H9 (cell line): ENCODE data around the gene ARHGEF12. TPM values are rescaled to one million over a fixed set of nuclear protein-coding genes. Genes with fewer than 3 reads are reported as not detected.

Experiments used
- DNase-seq: peaks from one replicate; pipeline ENCODE4 v3.0.0-alpha.2; 2017
- H2AFZ ChIP-seq: one replicate; pipeline ENCODE4 v1.6.1; 2013; ENCODE audit warnings: mild to moderate bottlenecking, low read length, control low read depth, moderate library complexity
- H2AK5ac ChIP-seq: 2 replicates; pipeline ENCODE4 v1.6.1; 2013; ENCODE audit warnings: low read length, control low read depth, mixed read lengths; ENCODE audit not compliant: insufficient read length
- H2BK120ac ChIP-seq: one replicate; pipeline ENCODE4 v1.6.1; 2013; ENCODE audit warnings: low read depth, mild to moderate bottlenecking, low read length, control low read depth, inconsistent platforms; ENCODE audit not compliant: poor library complexity, severe bottlenecking
- H2BK12ac ChIP-seq: 2 replicates; pipeline ENCODE4 v1.6.1; 2013; ENCODE audit warnings: low read length, control low read depth, mixed read lengths, low read depth; ENCODE audit not compliant: insufficient read length
- H2BK15ac ChIP-seq: 2 replicates; pipeline ENCODE4 v1.6.1; 2013; ENCODE audit warnings: low read depth, low read length, control low read depth
- H2BK20ac ChIP-seq: one replicate; pipeline ENCODE4 v1.6.1; 2013; ENCODE audit warnings: low read depth, mild to moderate bottlenecking, low read length, control low read depth, inconsistent platforms; ENCODE audit not compliant: poor library complexity, severe bottlenecking
- H2BK5ac ChIP-seq: 2 replicates; pipeline ENCODE4 v1.6.1; 2013; ENCODE audit warnings: low read length, control low read depth, mixed read lengths; ENCODE audit not compliant: insufficient read length
- H3K14ac ChIP-seq: 2 replicates; pipeline ENCODE4 v1.6.1; 2013; ENCODE audit warnings: low read length, control low read depth; ENCODE audit not compliant: insufficient read depth
- H3K18ac ChIP-seq: 2 replicates; pipeline ENCODE4 v1.6.1; 2013; ENCODE audit warnings: low read depth, mild to moderate bottlenecking, mixed read lengths, low read length, control low read depth; ENCODE audit not compliant: insufficient read length
- H3K23ac ChIP-seq: 2 replicates; pipeline ENCODE4 v1.6.1; 2013; ENCODE audit warnings: low read length, control low read depth, mixed read lengths, low read depth; ENCODE audit not compliant: insufficient read length
- H3K23me2 ChIP-seq: 2 replicates; pipeline ENCODE4 v1.6.1; 2013; ENCODE audit warnings: low read depth, mild to moderate bottlenecking, mixed read lengths, low read length, control low read depth; ENCODE audit not compliant: insufficient read length, poor library complexity, severe bottlenecking
- H3K27ac ChIP-seq: 2 replicates; pipeline ENCODE4 v1.5.1; 2013; ENCODE audit warnings: low read length, control low read depth, mixed read lengths, low read depth; ENCODE audit not compliant: insufficient read length
- H3K27me3 ChIP-seq: 2 replicates; pipeline ENCODE4 v1.6.1; 2013; ENCODE audit warnings: low read length, control low read depth, inconsistent platforms; ENCODE audit not compliant: insufficient read depth
- H3K4ac ChIP-seq: 2 replicates; pipeline ENCODE4 v1.6.1; 2013; ENCODE audit warnings: low read depth, mild to moderate bottlenecking, control low read depth, inconsistent platforms, low read length, moderate library complexity
- H3K4me1 ChIP-seq: 2 replicates; pipeline ENCODE4 v1.6.1; 2013; ENCODE audit warnings: low read length, control low read depth, inconsistent platforms; ENCODE audit not compliant: insufficient read depth
- H3K4me2 ChIP-seq: 2 replicates; pipeline ENCODE4 v1.6.1; 2013; ENCODE audit warnings: low read length, control low read depth, mixed read lengths; ENCODE audit not compliant: insufficient read length, insufficient read depth
- H3K56ac ChIP-seq: 2 replicates; pipeline ENCODE4 v1.6.1; 2013; ENCODE audit warnings: low read depth, mild to moderate bottlenecking, mixed read lengths, low read length, control low read depth; ENCODE audit not compliant: insufficient read length
- H3K79me1 ChIP-seq: 2 replicates; pipeline ENCODE4 v1.6.1; 2013; ENCODE audit warnings: low read depth, mild to moderate bottlenecking, moderate library complexity, low read length, control low read depth, inconsistent platforms; ENCODE audit not compliant: insufficient read depth, poor library complexity, severe bottlenecking
- H3K79me2 ChIP-seq: 2 replicates; pipeline ENCODE4 v1.6.1; 2013; ENCODE audit warnings: low read length, control low read depth, inconsistent platforms; ENCODE audit not compliant: insufficient read depth
- H3K9ac ChIP-seq: 2 replicates; pipeline ENCODE4 v1.6.1; 2013; ENCODE audit warnings: low read length, control low read depth, mixed read lengths; ENCODE audit not compliant: insufficient read length; ENCODE audit errors: extremely low read depth
- H3K9me3 ChIP-seq: one replicate; pipeline ENCODE4 v1.6.1; 2013; ENCODE audit warnings: low read depth, low read length, inconsistent platforms; ENCODE audit not compliant: control insufficient read depth
- H3T11ph ChIP-seq: one replicate; pipeline ENCODE4 v1.6.1; 2013; ENCODE audit warnings: mild to moderate bottlenecking, low read length, control low read depth, inconsistent platforms
- H4K20me1 ChIP-seq: one replicate; pipeline ENCODE4 v1.6.1; 2013; ENCODE audit not compliant: control insufficient read depth, insufficient read length, insufficient read depth
- H4K5ac ChIP-seq: 2 replicates; pipeline ENCODE4 v1.6.1; 2013; ENCODE audit warnings: low read depth, mild to moderate bottlenecking, mixed read lengths, low read length, control low read depth; ENCODE audit not compliant: insufficient read length
- H4K8ac ChIP-seq: replicated peaks from 2 replicates; pipeline ENCODE4 v1.6.1; 2013; ENCODE audit warnings: low read length, control low read depth, mixed read lengths, low read depth; ENCODE audit not compliant: insufficient read length
- H4K91ac ChIP-seq: 2 replicates; pipeline ENCODE4 v1.6.1; 2013; ENCODE audit warnings: low read depth, mild to moderate bottlenecking, moderate library complexity, mixed read lengths, low read length, control low read depth; ENCODE audit not compliant: insufficient read length
- H3K27ac Mint-ChIP-seq, 3 experiments: 2 replicates in 2 of 3; 3 replicates in 1 of 3; pipeline ENCODE4 v1.8.0; 2020 to 2021; ENCODE audit warnings: mixed read lengths in 3 of 3, mild to moderate bottlenecking in 1 of 3, moderate library complexity in 1 of 3
- H3K27me3 Mint-ChIP-seq: 2 replicates; pipeline ENCODE4 v1.8.0; 2021; ENCODE audit warnings: low read depth, mild to moderate bottlenecking, moderate library complexity, mixed read lengths
- H3K36me3 Mint-ChIP-seq, 3 experiments: 2 replicates in 2 of 3; 3 replicates in 1 of 3; pipeline ENCODE4 v1.8.0; 2020 to 2021; ENCODE audit warnings: low read depth in 3 of 3, mixed read lengths in 3 of 3; ENCODE audit not compliant: insufficient read depth in 1 of 3
- H3K4me1 Mint-ChIP-seq, 2 experiments: 2 replicates each; pipeline ENCODE4 v1.8.0; 2020; ENCODE audit warnings: mixed read lengths in 2 of 2
- H3K4me3 Mint-ChIP-seq, 2 experiments: 2 replicates in 1 of 2; 3 replicates in 1 of 2; pipeline ENCODE4 v1.8.0; 2020 to 2021; ENCODE audit warnings: mild to moderate bottlenecking in 2 of 2, mixed read lengths in 2 of 2, moderate library complexity in 1 of 2
- H3K9me3 Mint-ChIP-seq, 2 experiments: 2 replicates in 1 of 2; 3 replicates in 1 of 2; pipeline ENCODE4 v1.8.0; 2020; ENCODE audit warnings: mild to moderate bottlenecking in 2 of 2, mixed read lengths in 2 of 2, moderate library complexity in 1 of 2
- CTCF ChIP-seq: fragments of 200-600 bp; sonication (generic); conservative IDR thresholded peaks from 3 replicates; pipeline ENCODE4 v1.8.0; 2021; ENCODE audit warnings: antibody characterized with exemption, mild to moderate bottlenecking
- WGBS: extraction: QIAGEN DNeasy Blood & Tissue Kit; methylation state at CpG from one replicate; pipeline ENCODE4 v1.1.7; 2013; ENCODE audit warnings: missing lambda C conversion rate, low lambda C conversion rate, mixed read lengths; ENCODE audit not compliant: insufficient read length; ENCODE audit errors: extremely low coverage; 5-methylcytosine and 5-hydroxymethylcytosine counted together
- total RNA-seq: library from RNA; stranded (reverse); gene quantifications from 2 replicates; pipeline ENCODE4 v1.2.1, GENCODE V29; 2021

Gene ARHGEF12
- total RNA-seq, 1 experiment from 2014 or later, result 27.0 TPM

- peaks cover 2% of the 10 kb centered on the region; the same call in 1 of the 2 replicates for H3K79me2 ChIP-seq
- no peak overlapping the region for H3K27ac ChIP-seq
- H3K9ac ChIP-seq, result no peak overlapping the region
Measured at GRCh38 chr11:120386774-120387371, 50.7 kb downstream of the ARHGEF12 start.

More at GRCh38 chr11:120386774-120387371, 50.7 kb downstream of the ARHGEF12 start:
- TF ChIP-seq CTCF, result no peak
- H2AK5ac ChIP-seq, result no peak overlapping the region
- H2BK20ac ChIP-seq, result no peak overlapping the region
- Mint-ChIP-seq H3K27me3 (no peaks in the 10 kb centered on the region), H3K9me3 (peaks cover 15 to 18% of the 10 kb centered on the region in 2 experiments), H3K36me3 (peaks cover 6 to 28% (median 10%) of the 10 kb centered on the region in 3 experiments), H3K4me1 (peaks cover 20 to 27% of the 10 kb centered on the region in 2 experiments), H3K4me3 (no peak overlapping the region), H3K27ac (no peak overlapping the region)
- no peak overlapping the region for H3K14ac ChIP-seq
- H3K4me2 ChIP-seq, result no peak overlapping the region
- H3K18ac ChIP-seq, result no peak overlapping the region
- no peaks in the 10 kb centered on the region for H3K9me3 ChIP-seq
- no peaks in the 10 kb centered on the region for H3K23me2 ChIP-seq
- H2BK15ac ChIP-seq, result no peak overlapping the region
- H4K91ac ChIP-seq, result no peak overlapping the region
- H2AFZ ChIP-seq, result no peak overlapping the region
- no peaks in the 10 kb centered on the region for H3K27me3 ChIP-seq
- H3K4ac ChIP-seq, result no peak overlapping the region
- no peaks in the 10 kb centered on the region for H4K20me1 ChIP-seq
- no peak overlapping the region for H2BK5ac ChIP-seq
- DNase-seq, result no peak
- H4K8ac ChIP-seq, result no peak overlapping the region
- no peak overlapping the region for H3T11ph ChIP-seq
- no peak overlapping the region for H2BK120ac ChIP-seq
- H3K4me1 ChIP-seq, result peaks cover 7% of the 10 kb centered on the region; the same call in 1 of the 2 replicates
- H2BK12ac ChIP-seq, result no peak overlapping the region
- no peak overlapping the region for H4K5ac ChIP-seq
- peaks cover 7% of the 10 kb centered on the region for H3K79me1 ChIP-seq
- no peak overlapping the region for H3K23ac ChIP-seq
- no CpG with 5 or more reads among the region's 2 CpGs for WGBS
- H3K56ac ChIP-seq, result no peak overlapping the region
